GM19468 (cell line): ENCODE data around the gene ARL8A.
"Not testable (repeated sequence)": the region's sequence is repeated elsewhere in the genome, so short reads cannot be mapped to it uniquely, and the experiment has no call there.

Experiments
- ATAC-seq: cut with Tn5 transposase; IDR thresholded peaks from one replicate; pipeline ENCODE4 v1.9.1; 2021; ENCODE audit warnings: mild to moderate bottlenecking, moderate library complexity, moderate number of reproducible peaks; ENCODE audit not compliant: unreplicated experiment; ENCODE audit errors: extremely low read depth

Gene ARL8A

GRCh38 chr1:202123336-202123813 is 21.2 kb downstream of the ARL8A start:
- no peak for ATAC-seq

GRCh38 chr1:202122639-202123335 is 21.8 kb downstream of the ARL8A start, which contains the start of gene GPR37L1:
Gene GPR37L1 (plus strand): TSS chr1:202122917. CDS start chr1:202122964, 47 bp downstream.
- no peak for ATAC-seq

- no peak for ATAC-seq
These were observed 23.5 kb downstream of the ARL8A start for GRCh38 chr1:202121006-202121405.

- no peak for ATAC-seq
These were observed 26.6 kb downstream of the ARL8A start for GRCh38 chr1:202117898-202118371.

GRCh38 chr1:202116287-202116686 is 28.2 kb downstream of the ARL8A start:
- no peak for ATAC-seq

- no peak for ATAC-seq
These were observed 30.7 kb downstream of the ARL8A start for GRCh38 chr1:202113690-202114300.

GRCh38 chr1:202112859-202113689 is 31.5 kb downstream of the ARL8A start:
- ATAC-seq: no peak

- not testable (repeated sequence) for ATAC-seq
These were observed 32.9 kb downstream of the ARL8A start for GRCh38 chr1:202111589-202111988.

- ATAC-seq: no peak
These were observed 33.6 kb downstream of the ARL8A start for GRCh38 chr1:202110977-202111376.

- no peak for ATAC-seq
These were observed 36.5 kb downstream of the ARL8A start for GRCh38 chr1:202107801-202108731.

GRCh38 chr1:202107321-202107761 is 37.2 kb downstream of the ARL8A start:
- ATAC-seq: no peak

- ATAC-seq: no peak
These were observed 37.9 kb downstream of the ARL8A start for GRCh38 chr1:202106340-202107254.

- no peak for ATAC-seq
These were observed 38.8 kb downstream of the ARL8A start for GRCh38 chr1:202105571-202106339.

- ATAC-seq: no peak
These were observed 40.5 kb downstream of the ARL8A start for GRCh38 chr1:202104073-202104472.

GRCh38 chr1:202101184-202101583 is 43.4 kb downstream of the ARL8A start:
- no peak for ATAC-seq

GRCh38 chr1:202093858-202094257 is 50.7 kb downstream of the ARL8A start:
- ATAC-seq: no peak

- ATAC-seq: no peak
These were observed 53.5 kb downstream of the ARL8A start for GRCh38 chr1:202090994-202091393.

GRCh38 chr1:202088206-202088605 is 56.3 kb downstream of the ARL8A start:
- no peak for ATAC-seq
